HPDE6-E6E7 (cell line): ENCODE measurements around the gene GATAD1.
"Not testable (repeated sequence)": the region's sequence is repeated elsewhere in the genome, so short reads cannot be mapped to it uniquely, and the experiment has no call there.

Source experiments
- DNase-seq: peaks from one replicate; pipeline ENCODE4 v3.0.0; 2011; ENCODE audit warnings: missing footprints; ENCODE audit errors: extremely low spot score

GATAD1 gene

DNA sequence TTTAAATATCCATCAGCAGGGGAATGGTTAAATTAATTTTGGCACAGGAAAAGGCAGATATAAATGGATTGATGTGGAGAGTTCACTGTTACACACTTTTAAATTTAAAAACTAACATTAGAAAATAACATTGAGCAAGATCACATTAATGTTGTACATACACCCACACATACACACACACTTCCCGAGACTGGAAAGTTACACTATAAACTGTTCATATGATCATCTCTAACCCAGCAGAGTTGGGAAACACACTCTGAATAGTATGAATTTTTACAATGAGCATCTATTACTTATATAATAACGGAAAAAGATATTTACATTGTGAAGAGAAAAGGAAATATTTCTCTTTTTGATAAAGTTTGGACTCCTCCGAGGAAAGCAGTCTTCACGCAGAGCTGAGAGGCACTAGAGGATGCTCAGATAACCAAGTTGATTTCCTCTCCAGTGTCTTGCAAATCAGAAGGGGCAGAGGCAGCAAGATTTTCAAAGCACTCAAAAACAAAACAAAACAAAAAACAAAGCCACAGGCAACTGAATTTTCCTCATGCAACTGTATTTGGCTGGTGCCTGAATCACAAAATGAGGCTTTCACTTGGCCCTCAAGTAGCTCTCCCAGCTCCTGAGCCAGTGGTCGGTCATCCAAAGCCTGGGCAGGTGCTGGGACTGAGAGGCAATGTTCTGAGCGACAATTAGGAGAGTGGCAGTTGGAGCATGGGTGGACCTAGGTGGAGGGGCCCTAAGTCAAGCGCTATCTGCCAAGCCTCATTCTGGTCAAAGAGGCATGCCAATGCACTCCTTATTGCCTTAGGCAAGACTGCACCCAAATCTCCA is 10.5 kb upstream of the GATAD1 start:
- DNase-seq: no peak

DNA sequence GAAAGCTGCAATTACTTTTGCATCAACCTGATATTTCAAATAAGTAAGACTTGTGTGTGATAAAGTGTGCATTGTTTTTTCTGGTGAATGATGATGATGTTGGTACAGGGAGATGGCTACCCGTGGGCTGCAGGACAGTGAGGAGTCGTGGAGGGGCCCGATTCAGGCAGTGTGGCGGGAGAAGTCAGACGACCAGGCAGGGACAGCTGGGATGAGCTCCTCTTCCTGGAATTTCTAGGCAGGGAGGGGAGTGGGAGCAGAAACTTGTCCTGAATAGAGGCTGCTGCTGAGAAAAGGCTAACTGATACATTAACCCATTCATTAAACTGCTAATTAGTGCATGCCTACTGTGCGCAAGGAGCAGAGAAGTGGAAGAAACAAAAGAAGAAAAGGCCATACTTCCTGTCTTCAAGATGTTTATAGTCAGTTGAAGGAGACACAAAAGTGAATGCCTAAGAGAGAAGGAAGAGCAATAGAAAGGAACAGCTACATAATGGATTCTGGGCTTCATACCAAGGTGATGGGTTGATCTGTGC is 9.3 kb upstream of the GATAD1 start:
- DNase-seq: no peak

DNA sequence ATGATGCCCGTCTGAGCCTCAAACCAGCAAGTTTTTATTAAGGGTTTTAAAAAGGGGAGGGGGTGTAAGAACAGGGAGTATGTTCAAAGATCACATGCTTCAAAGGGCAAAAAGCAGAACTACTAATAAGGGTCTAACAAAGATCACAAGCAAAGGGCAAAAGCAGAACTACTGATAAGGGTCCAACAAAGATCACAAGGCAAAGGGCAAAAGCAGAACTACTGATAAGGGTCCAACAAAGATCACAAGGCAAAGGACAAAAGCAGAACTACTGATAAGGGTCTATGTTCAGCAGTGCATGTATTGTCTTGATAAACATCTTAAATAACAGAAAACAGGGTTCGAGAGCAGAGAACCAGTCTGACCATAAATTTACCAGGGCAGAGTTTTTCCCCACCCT is 4.6 kb upstream of the GATAD1 start:
- not testable (repeated sequence) for DNase-seq

DNA sequence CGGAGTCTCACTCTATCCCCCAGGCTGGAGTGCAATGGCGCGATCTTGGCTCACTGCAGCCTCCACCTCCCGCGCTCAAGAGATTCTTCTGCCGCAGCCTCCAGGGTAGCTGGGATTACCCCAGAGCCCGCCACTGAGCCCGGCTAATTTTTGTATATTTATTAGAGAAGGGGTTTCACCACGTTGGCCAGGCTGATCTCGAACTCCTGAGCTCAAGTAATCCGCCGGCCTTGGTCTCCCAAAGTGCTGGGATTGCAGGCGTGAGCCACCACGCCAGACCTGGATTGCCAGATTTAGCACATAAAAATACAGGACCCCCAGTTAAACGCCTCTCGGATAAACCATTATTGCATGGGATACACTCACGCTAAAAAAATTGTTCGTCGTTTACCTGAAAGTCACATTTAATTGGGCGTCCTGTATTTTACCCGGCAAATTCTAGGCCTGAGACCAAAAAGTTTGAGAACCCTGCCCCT is 375 bp upstream of the GATAD1 start:
- no peak for DNase-seq

DNA sequence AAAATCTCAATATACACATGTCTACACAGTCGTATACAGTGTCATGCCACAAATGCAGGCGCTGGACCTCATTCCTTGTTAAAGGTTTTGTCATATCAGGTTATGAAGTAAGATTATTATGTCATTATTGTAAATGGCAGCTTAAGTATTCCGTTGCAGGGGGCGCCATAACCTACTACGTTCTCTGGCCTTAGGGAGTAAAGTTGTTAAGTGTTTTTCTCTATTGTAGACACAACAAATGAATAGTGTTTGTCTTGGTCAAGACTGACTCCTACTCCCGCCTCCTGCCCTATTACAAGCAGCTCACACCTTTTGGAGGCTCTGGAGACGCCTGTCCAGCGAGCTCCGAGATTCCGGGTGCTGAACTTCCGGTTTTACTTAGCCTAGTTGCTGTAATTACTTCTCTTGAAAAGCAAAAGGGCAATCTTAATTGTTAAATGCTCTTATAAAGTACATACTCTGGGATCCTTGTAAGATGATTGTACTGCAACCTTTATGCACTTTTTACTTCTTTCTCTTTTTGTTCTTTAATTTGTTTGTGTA is 994 bp downstream of the GATAD1 start:
- peak; percentile 32 for DNase-seq

DNA sequence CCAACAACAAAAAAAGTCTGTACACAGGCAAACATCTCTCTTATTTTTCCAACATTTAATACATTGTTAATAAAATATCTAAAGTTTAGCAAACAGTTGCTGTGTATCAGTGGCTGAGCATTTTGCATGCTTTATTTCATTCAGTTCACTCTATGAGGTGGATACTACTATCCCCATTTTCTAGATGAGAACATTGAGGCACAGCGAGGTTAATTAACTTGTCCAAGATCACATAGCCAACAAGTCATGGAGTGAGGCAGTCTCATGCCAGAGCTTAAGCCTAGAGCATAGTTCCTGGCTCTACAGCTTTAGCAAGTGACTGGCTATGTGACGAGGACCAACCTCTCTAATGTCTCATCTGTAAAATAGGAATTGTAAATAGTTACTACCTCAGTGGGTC is 4.4 kb downstream of the GATAD1 start:
- no peak for DNase-seq

DNA sequence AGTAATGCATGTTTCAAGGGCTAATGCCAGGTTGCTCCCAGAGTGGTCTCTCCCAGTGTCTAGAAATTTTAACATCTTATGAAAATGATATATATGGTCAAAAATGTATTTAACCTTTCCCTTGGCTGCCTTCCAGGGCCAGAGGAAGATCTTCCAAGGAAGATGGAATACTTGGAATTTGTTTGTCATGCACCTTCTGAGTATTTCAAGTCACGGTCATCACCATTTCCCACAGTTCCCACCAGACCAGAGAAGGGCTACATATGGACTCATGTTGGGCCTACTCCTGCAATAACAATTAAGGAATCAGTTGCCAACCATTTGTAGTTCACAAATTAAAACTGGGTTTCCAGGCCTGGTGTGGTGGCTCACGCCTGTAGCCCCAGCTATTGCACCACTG is 9.0 kb downstream of the GATAD1 start:
- no peak for DNase-seq

DNA sequence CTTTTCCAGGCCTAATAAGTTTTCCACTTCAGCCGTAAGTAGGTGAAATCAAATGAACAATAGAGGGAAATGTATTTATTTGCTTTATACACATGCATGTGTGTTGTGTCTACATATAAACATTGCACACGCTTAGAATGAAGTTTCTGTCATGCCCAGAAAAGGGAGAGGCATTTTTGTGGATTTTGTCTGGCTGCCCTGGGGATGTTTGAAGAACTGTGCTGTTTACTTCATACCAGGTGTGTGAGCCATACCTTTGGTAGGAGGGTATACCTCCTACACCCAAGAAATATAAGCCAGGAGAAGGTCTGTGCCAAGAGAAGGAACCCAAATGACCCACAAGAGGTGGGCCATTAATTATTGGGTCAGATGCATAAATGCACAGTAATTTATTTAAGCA is 12.8 kb downstream of the GATAD1 start:
- DNase-seq: peak; percentile 9

DNA sequence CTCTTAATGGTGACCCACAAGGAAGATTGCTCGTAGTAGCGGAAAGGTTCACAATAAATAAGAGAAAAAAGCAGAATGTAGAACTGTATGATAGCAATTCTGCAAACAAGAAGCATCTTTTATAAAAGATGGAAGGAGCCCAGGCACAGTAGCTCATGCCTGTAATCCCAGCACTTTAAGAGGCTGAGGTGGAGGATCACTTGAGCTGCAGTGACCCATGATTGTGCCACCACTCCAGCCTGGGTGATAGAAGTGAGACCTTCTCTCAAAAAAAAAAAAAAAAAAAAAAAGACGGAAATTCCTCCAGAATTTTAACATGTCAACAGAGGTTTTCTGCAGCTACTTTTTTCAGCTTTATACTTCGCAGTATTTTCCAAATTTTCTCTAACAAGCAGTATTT is 13.2 kb downstream of the GATAD1 start:
- DNase-seq: no peak

DNA sequence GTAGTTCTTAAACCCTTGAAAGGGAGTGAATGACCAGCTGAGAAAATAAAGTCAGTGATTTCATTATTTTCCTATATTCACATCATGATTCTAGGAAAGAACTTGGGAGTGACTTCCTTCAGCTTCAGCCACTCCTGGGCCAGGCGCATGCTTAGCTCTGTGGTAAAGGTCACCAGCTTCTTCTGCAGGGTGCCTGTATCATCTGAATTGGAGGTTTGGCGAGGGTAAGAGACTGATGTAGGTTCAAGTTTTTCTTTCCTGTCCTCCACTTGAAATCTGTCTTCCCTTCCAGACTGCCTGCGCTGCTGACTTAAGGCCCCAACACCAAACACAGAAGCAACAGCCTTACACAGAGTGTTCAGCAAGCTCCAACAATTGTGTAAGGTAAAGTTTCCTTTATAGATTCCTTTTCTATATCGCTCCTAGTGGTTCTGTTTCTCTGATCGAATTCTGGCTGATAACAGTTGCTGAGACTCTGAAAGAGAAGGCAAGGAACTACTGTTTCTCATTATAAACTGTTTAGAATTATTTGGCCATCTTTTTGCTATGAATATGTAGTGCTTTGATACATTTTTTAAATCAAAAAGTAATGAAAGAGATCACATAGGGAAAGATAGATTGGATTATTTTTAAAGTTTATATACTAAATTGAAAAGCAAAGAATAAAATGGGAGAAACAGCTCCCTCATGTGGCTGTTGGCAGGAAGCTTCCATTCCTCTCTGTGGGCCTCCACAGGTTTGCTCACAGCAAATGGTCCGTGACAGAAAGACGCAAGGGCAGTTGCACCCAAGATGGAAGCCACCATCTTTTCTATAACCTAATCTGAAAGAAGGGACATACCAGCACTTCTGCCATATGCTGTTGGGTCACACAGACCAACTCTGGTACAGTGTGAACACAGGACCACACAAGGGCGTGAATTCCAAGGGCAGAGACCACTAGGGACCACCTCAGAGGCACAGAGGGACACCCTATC is 14.0 kb downstream of the GATAD1 start:
- no peak for DNase-seq

DNA sequence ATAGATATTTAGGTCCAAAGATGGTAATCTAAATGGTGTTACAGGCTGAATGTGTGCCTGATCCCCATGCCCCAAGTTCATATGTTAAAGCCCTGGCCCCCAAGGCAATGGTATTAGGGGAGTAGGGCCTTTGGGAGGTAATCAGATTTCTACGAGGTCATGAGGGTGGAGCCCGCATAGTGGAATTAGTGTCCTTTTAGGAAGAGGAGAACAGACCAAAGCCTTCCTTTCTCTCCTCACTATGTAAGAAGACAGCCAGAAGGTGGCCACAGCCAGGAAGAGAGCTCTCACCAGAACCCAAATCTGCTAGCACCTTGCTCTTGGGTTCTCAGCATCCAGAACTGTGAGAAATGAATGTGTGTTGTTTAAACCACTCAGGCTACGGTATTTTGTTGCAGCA is 15.3 kb downstream of the GATAD1 start:
- DNase-seq: no peak

DNA sequence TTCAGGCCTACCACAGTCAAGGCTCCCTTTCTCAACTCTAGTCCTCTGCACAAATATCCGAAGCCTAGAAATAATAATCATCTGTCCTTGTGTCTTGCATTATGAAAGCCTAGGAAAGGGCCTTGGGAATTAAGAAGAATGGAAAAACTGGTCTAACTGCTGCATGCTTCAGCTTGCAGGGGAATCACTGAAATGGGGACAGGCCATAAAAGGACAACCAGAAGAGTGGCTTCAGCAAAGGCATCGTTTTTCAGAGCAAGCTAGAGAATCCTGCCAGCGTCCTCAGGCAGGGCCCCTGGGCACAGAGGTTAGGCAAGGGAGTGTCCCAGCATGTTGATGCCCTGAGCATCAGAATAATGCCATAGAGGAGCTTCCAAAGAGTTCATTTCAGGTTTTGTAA is 17.2 kb downstream of the GATAD1 start:
- peak; percentile 33 for DNase-seq

DNA sequence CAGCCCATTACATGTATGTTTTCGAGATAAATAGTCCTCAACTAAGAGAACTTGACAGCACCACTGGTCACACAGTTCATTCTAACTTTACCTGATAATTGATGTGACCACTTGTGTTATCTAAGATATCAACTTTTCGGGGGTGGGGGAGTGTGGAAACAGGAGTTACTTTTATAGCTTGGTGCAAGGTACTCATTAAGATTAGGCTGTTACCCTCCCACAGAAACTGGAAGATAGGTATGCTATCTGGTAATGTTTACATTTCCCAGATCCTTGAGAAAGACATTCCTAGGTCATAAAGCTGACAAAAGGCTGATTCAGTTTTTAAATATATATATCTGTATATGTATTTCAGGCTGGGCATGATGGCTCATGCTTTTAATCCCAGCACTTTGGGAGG is 19.4 kb downstream of the GATAD1 start:
- DNase-seq: no peak

DNA sequence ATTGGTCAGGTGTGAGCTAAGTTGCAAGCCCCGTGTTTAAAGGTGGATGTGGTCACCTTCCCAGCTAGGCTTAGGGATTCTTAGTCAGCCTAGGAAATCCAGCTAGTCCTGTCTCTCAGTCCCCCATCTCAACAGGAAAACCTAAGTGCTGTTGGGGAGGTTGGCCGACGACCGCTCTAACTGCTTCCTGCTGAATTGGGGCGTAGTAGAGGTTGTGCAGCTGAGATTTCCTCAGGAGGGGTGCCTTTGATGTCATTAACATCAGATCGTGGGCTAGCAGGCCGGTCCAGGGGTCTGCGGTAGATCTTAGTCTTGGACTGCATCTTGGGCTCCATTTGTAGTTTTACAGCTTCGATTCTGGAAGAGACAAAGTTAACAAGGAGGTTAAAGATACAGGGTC is 21.3 kb downstream of the GATAD1 start:
- DNase-seq: not testable (repeated sequence)

DNA sequence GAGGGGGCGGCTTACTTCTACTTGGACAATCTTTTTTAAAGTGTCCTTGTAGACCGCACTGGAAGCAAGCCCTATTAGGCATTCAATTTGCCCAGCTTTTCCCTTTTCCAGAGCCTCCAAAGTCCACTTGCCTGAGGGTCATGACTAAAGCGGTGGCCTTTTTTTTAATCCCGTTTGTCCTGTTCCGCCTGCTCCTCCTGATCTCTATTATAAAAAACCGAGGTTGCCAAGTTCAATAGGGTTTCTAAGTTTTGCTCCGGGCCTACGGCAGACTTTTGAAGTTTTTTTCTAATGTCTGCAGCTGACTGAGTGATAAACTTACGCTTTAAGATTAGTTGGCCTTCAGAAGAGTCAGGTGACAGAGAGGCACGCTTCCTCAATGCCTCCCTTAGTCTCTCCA is 26.7 kb downstream of the GATAD1 start:
- DNase-seq: not testable (repeated sequence)

DNA sequence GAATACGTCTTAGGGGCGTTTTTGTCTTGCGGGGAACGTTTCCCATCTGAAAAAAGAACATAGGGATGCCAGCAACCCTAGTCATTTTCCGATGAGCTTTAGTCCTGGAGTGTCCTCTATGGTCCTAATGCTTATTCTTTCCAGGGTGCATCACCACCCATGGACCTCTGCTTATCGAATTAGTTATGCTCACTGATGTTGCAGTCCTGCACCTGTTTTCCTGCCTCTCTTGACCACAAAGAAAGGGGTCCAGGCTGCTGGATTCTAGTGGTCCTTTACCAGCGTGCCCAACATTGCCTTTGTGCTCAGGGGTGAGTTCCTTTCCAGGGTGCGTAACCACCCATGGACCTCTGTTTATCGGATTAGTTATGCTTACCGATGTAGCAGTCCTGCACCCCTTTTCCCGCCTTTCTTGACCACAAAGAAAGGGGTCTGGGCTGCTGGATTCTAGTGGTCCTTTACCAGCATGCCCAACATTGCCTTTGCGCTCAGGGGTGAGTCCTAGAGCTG is 28.0 kb downstream of the GATAD1 start:
- DNase-seq: not testable (repeated sequence)

DNA sequence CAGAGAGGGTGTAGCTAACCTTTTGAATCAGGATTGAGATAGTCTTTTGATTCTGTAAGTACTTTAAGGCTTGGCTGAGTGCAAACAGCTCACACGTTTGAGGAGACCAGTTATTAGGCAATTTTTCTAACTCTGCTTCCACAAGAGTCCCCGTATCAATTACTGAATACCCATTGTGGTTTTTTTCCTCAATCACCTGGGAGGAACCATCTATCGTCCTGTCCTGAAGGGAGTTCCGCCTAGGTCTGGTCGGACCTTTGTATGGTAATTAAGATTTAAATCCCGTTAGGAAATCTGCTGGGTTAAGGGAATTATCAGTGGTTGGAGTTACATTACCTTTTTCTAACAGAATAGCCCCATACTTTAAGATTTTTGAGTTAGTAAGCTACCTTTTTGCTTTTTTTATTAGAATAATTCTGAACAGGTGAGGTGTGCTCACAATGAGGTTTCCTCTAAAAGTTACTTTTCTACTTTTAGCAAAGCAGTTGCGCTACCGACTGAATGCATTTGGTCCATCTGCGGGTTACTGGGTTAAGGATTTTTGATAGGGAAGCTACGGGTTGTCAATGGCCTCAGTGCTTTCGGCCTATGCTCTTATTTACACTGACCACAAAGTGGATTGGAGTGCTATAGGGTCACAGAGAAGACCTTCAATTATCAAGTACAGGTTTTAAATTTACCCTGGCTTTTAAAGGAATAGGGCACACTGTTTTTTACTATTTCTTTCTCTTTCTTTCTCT is 28.7 kb downstream of the GATAD1 start:
- DNase-seq: not testable (repeated sequence)

DNA sequence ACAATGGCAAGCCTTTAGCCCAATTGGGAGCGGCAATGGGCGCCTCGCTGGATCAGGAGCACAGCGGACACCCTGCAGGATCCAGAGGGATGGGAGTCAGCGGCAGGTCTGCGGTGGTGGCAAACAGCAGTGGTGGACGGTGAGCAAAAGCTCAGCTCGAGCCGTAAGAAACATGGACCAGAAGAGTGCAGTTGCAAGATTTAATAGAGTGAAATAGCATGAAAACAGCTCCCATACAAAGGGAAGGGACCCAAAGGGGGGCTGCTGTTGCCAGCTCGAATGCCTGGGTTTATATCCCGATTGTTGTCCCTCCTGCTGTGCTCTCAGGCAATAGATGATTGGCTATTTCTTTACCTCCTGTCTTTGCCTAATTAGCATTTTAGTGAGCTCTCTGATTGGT is 30.4 kb downstream of the GATAD1 start, which contains the start of gene ERVW-1:
ERVW-1 (minus strand) TSS at position 266 of the 400 bp plus-strand sequence. CDS start 7,565 bp downstream, outside the sequence.
- DNase-seq: not testable (repeated sequence)

DNA sequence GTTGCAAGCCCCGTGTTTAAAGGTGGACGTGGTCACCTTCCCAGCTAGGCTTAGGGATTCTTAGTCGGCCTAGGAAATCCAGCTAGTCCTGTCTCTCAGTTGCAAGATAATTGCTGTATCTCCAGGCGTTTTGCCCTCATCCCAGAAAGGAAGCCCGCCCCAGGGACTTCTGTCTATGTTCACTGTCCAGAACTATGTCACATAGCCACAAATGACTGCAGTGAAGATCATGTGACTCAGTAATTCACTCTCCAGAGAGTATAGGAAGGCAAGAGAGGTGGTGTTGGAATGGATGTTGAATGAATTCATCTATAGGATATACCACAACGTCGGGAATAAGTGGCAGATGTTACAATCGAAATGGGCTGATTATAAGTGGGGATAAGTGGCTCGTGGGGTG is 30.8 kb downstream of the GATAD1 start:
- DNase-seq: no peak

DNA sequence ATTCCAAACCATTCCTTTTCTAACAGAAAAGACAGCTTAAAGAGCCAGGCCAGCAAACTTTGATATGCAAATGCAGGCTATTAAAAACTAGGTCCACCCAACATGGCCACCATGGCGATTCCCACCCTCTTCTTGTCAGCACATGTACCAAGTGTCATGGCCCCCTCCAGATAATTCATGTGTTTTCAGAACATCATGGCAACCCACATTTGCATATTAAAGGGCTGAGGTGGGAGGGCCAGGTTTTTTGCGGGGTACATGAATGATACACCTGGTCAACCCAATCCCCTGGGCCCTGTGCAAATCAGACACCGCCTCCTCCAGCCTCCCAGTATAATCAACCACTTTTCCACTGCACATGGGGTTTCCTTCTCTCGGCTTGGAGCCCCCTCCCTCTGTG is 31.4 kb downstream of the GATAD1 start:
- DNase-seq: no peak

DNA sequence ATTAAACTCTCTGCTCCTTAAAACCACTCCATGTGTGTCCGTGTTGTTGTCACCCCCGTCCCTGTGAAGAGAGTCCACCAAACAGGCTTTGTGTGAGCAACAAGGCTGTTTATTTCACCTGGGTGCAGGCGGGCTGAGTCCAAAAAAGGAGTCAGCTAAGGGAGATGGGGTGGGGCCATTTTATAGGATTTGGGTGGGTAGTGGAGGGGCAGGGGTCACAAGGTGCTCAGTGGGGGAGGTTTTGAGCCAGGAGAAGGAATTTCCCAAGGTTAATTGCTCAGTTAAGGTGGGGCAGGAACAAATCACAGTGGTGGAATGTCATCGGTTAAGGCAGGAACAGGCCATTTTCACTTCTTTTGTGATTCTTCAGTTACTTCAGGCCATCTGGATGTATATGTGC is 31.9 kb downstream of the GATAD1 start:
- not testable (repeated sequence) for DNase-seq
